HFF-Myc (cell line): ENCODE measurements around the gene HRH1.
"Not testable (repeated sequence)": the region's sequence is repeated elsewhere in the genome, so short reads cannot be mapped to it uniquely, and the experiment has no call there.

Experiments used
- DNase-seq: peaks from one replicate; pipeline ENCODE4 v3.0.0-alpha.2; 2011; ENCODE audit warnings: low read depth; ENCODE audit errors: extremely low read depth
- H3K4me3 ChIP-seq: replicated peaks from 2 replicates; pipeline ENCODE4 v1.5.1; 2011; ENCODE audit warnings: low read depth, mild to moderate bottlenecking, control low read depth, low read length
- CTCF ChIP-seq: IDR thresholded peaks from 2 replicates; pipeline ENCODE4 v1.5.1; 2012; ENCODE audit warnings: mild to moderate bottlenecking, low read depth, low read length, control low read depth; ENCODE audit errors: missing control alignments

The HRH1 gene

GRCh38 chr3:11164607-11165006 is 10.3 kb downstream of the HRH1 start:
- TF ChIP-seq CTCF, result no peak
- H3K4me3 ChIP-seq, result no peak overlapping the region
- no peak for DNase-seq

DNA sequence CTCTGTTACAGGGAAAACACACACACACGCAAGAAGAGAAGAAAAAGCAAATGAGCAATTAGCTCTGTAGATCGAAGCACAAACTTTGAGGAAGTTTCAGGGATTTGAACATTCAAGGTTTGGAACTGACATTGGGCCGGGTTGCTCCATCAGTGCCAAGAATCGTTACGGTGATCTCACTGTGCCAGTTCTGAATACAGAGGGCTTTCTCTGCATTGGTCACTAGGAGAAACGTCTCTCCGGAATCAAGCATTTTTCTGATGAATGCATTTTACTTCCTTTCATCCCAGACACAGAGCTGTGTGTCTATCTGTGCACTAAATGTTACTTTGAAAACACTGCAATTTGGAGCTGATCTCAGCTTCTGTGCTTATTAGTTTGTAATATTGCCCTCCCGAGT is 11.2 kb downstream of the HRH1 start:
- no peak overlapping the region for H3K4me3 ChIP-seq
- no peak for DNase-seq
- no peak for TF ChIP-seq CTCF

- not testable (repeated sequence) for H3K4me3 ChIP-seq, DNase-seq
Observed at GRCh38 chr3:11166807-11167400, 12.6 kb downstream of the HRH1 start.

DNA sequence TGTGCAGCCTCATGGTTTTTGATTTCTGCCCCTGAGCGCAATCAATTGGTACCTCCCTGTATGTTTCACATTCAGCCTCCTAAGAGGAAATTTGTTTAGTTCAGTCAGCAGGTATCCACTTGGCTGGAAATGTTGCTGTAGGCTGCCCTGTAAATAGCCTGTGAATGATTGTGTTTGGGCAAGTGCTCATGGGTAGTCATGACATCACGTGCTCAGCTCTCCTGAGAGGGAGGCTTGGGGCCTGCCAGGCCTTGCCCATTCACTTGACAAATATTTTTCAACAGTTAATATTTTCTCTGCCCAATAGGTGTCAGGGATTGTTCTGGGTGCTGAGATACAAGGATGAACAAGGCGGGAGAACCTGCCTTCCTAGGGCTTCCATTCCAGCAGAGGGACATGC is 13.3 kb downstream of the HRH1 start:
- H3K4me3 ChIP-seq, result no peak overlapping the region
- no peak for TF ChIP-seq CTCF
- DNase-seq, result no peak

GRCh38 chr3:11168406-11168805 is 14.1 kb downstream of the HRH1 start:
- H3K4me3 ChIP-seq, result no peak overlapping the region
- TF ChIP-seq CTCF, result no peak
- DNase-seq, result no peak

DNA sequence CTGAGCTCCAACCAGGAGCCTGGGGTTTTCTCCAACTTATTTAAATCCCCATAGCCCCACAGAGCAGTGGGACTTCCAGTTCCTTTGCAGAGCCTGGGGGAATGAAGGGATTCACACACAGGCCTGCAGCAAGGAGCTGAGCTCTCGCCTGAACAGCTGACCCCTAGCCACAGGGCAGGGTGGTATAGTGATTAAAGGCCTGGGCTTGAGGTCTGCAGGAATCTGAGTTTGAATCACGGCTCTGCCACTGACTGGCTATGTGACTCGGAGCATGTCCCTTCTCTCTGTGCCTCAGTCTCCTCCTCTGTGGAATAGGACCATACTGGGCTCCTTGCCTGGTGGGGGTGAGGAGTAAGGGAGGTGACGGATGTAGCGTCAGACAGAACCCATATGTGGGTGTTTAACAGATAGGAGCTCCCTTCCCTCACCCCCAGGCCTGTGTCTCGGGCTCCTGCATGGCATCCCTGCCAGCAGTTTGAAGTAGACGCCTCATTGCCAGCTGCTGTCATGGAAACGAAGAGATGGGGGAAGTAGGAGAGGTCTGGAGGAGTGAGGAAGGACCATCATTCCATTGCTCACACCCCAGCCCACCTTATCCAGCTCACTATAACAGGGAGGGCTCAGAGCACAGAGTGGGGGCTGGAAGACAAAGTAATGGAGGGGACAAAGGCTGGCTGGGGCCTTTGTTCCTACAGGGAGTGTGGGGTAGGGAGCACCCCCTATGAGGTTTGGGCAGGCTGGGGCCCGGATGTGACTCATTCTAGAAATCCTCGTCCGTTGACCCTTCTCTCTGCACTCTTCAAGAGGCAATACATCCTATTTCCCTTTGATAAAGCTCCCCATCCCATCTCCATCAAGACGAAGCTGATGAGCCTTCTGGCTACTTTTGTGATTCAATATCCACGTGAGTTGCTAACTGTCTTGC is 14.8 kb downstream of the HRH1 start:
- no peak for DNase-seq
- TF ChIP-seq CTCF, result no peak
- H3K4me3 ChIP-seq, result no peak overlapping the region

- DNase-seq, result no peak
- no peak for TF ChIP-seq CTCF
- no peak overlapping the region for H3K4me3 ChIP-seq
Observed at GRCh38 chr3:11170052-11170770, 15.9 kb downstream of the HRH1 start.
